HepG2 (cell line): ENCODE measurements around the gene RITA1. TPM values are rescaled to one million over a fixed set of nuclear protein-coding genes. Genes with fewer than 3 reads are reported as not detected.

Experiments used
- ATAC-seq: fragments of 200-7000 bp; cut with Tn5 transposase; 3 replicates; pipeline ENCODE4 v1.9.1; 2020; ENCODE audit warnings: mild to moderate bottlenecking, moderate library complexity
- BruUV-seq: library from RNA; stranded (reverse); fragments of 400-500 nt; replicated peaks from 2 replicates; lab custom pipeline; 2021; lab: Mats Ljungman, UMichigan
- CTCF ChIA-PET: fragments of 300-600 bp; formaldehyde crosslinking; extraction: SDS; loops from one replicate; lab custom pipeline; 2021; ENCODE audit warnings: low total read pairs, inconsistent platforms, low intra/inter-chr PET ratio; lab: Yijun Ruan, JAX
- POLR2A ChIA-PET: fragments of 350-600 bp; sonication (Branson Sonifier 250); formaldehyde crosslinking; loops from one replicate; lab custom pipeline; 2020; ENCODE audit warnings: antibody characterized with exemption, inconsistent platforms; lab: Yijun Ruan, JAX
- DNase-seq: peaks from one replicate; pipeline ENCODE4 v3.0.0-alpha.2; 2015; ENCODE audit warnings: low spot score
- FAIRE-seq: peaks from 3 replicates; lab custom pipeline; 2011; peaks lifted over from hg19 to GRCh38; lab: Jason Lieb, UNC
- H2AFZ ChIP-seq: one replicate; pipeline ENCODE4 v1.6.1; 2011; ENCODE audit warnings: low read length, inconsistent platforms
- H3K27ac ChIP-seq: fragments of 300-600 bp; 3 replicates; pipeline ENCODE4 v1.8.0; 2011; ENCODE audit warnings: mixed run types, mild to moderate bottlenecking, mixed read lengths, low read length, inconsistent platforms; ENCODE audit not compliant: insufficient read depth; ENCODE audit errors: extremely low read length
- H3K27me3 ChIP-seq, 2 experiments: fragments of 200-600 bp in 1 of 2; 2 replicates in 1 of 2; 3 replicates in 1 of 2; pipeline versions ENCODE4 v1.6.0 to v1.8.0; 2011; ENCODE audit warnings: low read length in 2 of 2, mild to moderate bottlenecking in 2 of 2, moderate library complexity in 2 of 2, inconsistent platforms in 1 of 2; ENCODE audit not compliant: insufficient read depth in 2 of 2, control insufficient read depth in 1 of 2
- H3K36me3 ChIP-seq, 2 experiments: fragments of 200-600 bp in 1 of 2; replicated peaks in 1 of 2; 2 replicates in 1 of 2; 3 replicates in 1 of 2; pipeline versions ENCODE4 v1.5.1 to v1.8.0; 2011; ENCODE audit warnings: low read length in 2 of 2, inconsistent platforms in 1 of 2; ENCODE audit not compliant: insufficient read depth in 2 of 2, control insufficient read depth in 1 of 2
- H3K4me1 ChIP-seq: 2 replicates; pipeline ENCODE4 v1.5.1; 2012; ENCODE audit warnings: low read length, inconsistent platforms; ENCODE audit not compliant: insufficient read depth
- H3K4me2 ChIP-seq: 2 replicates; pipeline ENCODE4 v1.6.0; 2011; ENCODE audit warnings: low read depth, low read length, inconsistent platforms
- H3K4me3 ChIP-seq, 3 experiments: fragments of 200-600 bp in 1 of 3; sonication (generic), shearing (Covaris generic) in 1 of 3; replicated peaks in 1 of 3; 2 replicates each; pipeline ENCODE4 v1.5.1; 2011 to 2016; ENCODE audit warnings: low read length in 3 of 3, inconsistent platforms in 2 of 3, low read depth in 2 of 3, mild to moderate bottlenecking in 2 of 3, control low read depth in 1 of 3, mixed read lengths in 1 of 3; ENCODE audit not compliant: insufficient read depth in 1 of 3
- H3K79me2 ChIP-seq: one replicate; pipeline ENCODE4 v1.6.1; 2011; ENCODE audit warnings: low read length, inconsistent platforms; ENCODE audit not compliant: insufficient read depth
- H3K9ac ChIP-seq: 2 replicates; pipeline ENCODE4 v1.6.0; 2011; ENCODE audit warnings: mild to moderate bottlenecking, low read depth, low read length, inconsistent platforms; ENCODE audit not compliant: insufficient read depth
- H3K9me3 ChIP-seq: 2 replicates; pipeline ENCODE4 v1.5.1; 2012; ENCODE audit warnings: mild to moderate bottlenecking, low read length
- H4K20me1 ChIP-seq: 2 replicates; pipeline ENCODE4 v1.6.0; 2011; ENCODE audit warnings: inconsistent platforms, mild to moderate bottlenecking, low read length, moderate library complexity; ENCODE audit not compliant: insufficient read depth
- BRCA1 ChIP-seq: sonication (generic); formaldehyde crosslinking; IDR thresholded peaks from 2 replicates; pipeline ENCODE4 v1.4.0; 2020; ENCODE audit warnings: missing genetic modification reagents
- CHD4 ChIP-seq: fragments of 200-600 bp; sonication (generic); IDR thresholded peaks from 2 replicates; pipeline ENCODE4 v1.7.0; 2017; ENCODE audit warnings: mild to moderate bottlenecking, low read length, borderline replicate concordance
- CTCF ChIP-seq: sonication (generic); formaldehyde crosslinking; IDR thresholded peaks from 2 replicates; pipeline ENCODE4 v1.5.0; 2020; ENCODE audit warnings: mild to moderate bottlenecking, missing genetic modification reagents, moderate library complexity
- KDM5B ChIP-seq: sonication (generic); formaldehyde crosslinking; IDR thresholded peaks from 2 replicates; pipeline ENCODE4 v1.4.0; 2020; ENCODE audit warnings: missing genetic modification reagents, mild to moderate bottlenecking, borderline replicate concordance
- MZF1 ChIP-seq: sonication (generic); formaldehyde crosslinking; IDR thresholded peaks from 2 replicates; pipeline ENCODE4 v1.8.1; 2023; ENCODE audit warnings: mild to moderate bottlenecking, missing genetic modification reagents, borderline replicate concordance
- PHF20 ChIP-seq: sonication (generic); formaldehyde crosslinking; IDR thresholded peaks from 2 replicates; pipeline ENCODE4 v1.5.0; 2020; ENCODE audit warnings: mild to moderate bottlenecking, missing genetic modification reagents
- TCF7L2 ChIP-seq: IDR thresholded peaks from 2 replicates; pipeline ENCODE4 v1.6.1; 2011; ENCODE audit warnings: mild to moderate bottlenecking, low read depth, low read length, moderate library complexity
- TEAD2 ChIP-seq: sonication (generic); formaldehyde crosslinking; IDR thresholded peaks from 2 replicates; pipeline ENCODE4 v1.9.0; 2021; ENCODE audit warnings: missing genetic modification reagents
- XRCC5 ChIP-seq: fragments of 200-400 bp; formaldehyde crosslinking; optimal IDR thresholded peaks from 2 replicates; pipeline ENCODE3; 2017; ENCODE audit warnings: mild to moderate bottlenecking, low read length
- ZBTB20 ChIP-seq: sonication (generic); formaldehyde crosslinking; IDR thresholded peaks from 2 replicates; pipeline ENCODE4 v1.8.1; 2023; ENCODE audit warnings: missing genetic modification reagents, low read depth, mild to moderate bottlenecking, borderline replicate concordance
- ZFP36L1 ChIP-seq: sonication (generic); formaldehyde crosslinking; IDR thresholded peaks from 2 replicates; pipeline ENCODE4 v1.8.0; 2022; ENCODE audit warnings: mild to moderate bottlenecking, missing genetic modification reagents, moderate library complexity
- ZNF263 ChIP-seq: sonication (generic); formaldehyde crosslinking; IDR thresholded peaks from 2 replicates; pipeline ENCODE4 v1.4.0; 2020; ENCODE audit warnings: missing genetic modification reagents
- ZNF768 ChIP-seq: sonication (generic); formaldehyde crosslinking; IDR thresholded peaks from 2 replicates; pipeline ENCODE4 v1.4.0; 2020; ENCODE audit warnings: missing genetic modification reagents
- ZNF816 ChIP-seq: sonication (generic); formaldehyde crosslinking; IDR thresholded peaks from 2 replicates; pipeline ENCODE4 v1.8.0; 2022; ENCODE audit warnings: missing genetic modification reagents, mild to moderate bottlenecking, borderline replicate concordance
- WGBS: methylation state at CpG from one replicate; pipeline ENCODE4 v1.1.6; 2017; ENCODE audit warnings: low lambda C conversion rate; 5-methylcytosine and 5-hydroxymethylcytosine counted together
- in situ Hi-C: cut with HindIII; loops from 2 replicates; pipeline ENCODE4 v1.10.0; 2017; ENCODE audit warnings: low pct_unique_long_range_greater_than_20kb; ENCODE audit not compliant: extremely low pct_ligation_motif_present
- intact Hi-C: fragments of 100-400 bp; cut with micrococcal nuclease; formaldehyde crosslinking; loops from one replicate; pipeline ENCODE4 v1.10.0; 2022; ENCODE audit not compliant: unreplicated experiment
- polyA plus RNA-seq, 8 experiments: library from polyadenylated mRNA; depleted of rRNA in 3 of 8; stranded (reverse) in 7 of 8; unstranded in 1 of 8; fragments of >200 nt; fragmentation: Illumina TruSeq in 4 of 8; extraction: Trizol in 4 of 8; gene quantifications; 2 replicates each; pipeline versions ENCODE4 v1.2.1 to v1.2.3, GENCODE V29; 2011 to 2016; ENCODE audit warnings: low read depth in 4 of 8, missing spikeins in 1 of 8, mixed read lengths in 1 of 8; ENCODE audit not compliant: insufficient read depth in 1 of 8
- total RNA-seq, 5 experiments: library from RNA; depleted of rRNA; stranded (reverse); fragments of >200 nt; fragmentation: Illumina TruSeq; extraction: Trizol; gene quantifications; 2 replicates each; pipeline ENCODE4 v1.2.3, GENCODE V29; 2016; ENCODE audit warnings: low read depth in 1 of 5
- TF ChIP-seq, protein P1 (sequence below): IDR thresholded peaks from 2 replicates; pipeline ENCODE4 v1.6.1; 2016; ENCODE audit warnings: low read depth, missing genetic modification reagents, missing compliant biosample characterization

Gene RITA1
- total and polyA plus RNA-seq, 2 of the 13 experiments (the other 11 are each of a cell fraction or from before 2014, with no cell fraction given) = 12.4 to 28.9 TPM

- TF ChIP-seq, protein P1, sequence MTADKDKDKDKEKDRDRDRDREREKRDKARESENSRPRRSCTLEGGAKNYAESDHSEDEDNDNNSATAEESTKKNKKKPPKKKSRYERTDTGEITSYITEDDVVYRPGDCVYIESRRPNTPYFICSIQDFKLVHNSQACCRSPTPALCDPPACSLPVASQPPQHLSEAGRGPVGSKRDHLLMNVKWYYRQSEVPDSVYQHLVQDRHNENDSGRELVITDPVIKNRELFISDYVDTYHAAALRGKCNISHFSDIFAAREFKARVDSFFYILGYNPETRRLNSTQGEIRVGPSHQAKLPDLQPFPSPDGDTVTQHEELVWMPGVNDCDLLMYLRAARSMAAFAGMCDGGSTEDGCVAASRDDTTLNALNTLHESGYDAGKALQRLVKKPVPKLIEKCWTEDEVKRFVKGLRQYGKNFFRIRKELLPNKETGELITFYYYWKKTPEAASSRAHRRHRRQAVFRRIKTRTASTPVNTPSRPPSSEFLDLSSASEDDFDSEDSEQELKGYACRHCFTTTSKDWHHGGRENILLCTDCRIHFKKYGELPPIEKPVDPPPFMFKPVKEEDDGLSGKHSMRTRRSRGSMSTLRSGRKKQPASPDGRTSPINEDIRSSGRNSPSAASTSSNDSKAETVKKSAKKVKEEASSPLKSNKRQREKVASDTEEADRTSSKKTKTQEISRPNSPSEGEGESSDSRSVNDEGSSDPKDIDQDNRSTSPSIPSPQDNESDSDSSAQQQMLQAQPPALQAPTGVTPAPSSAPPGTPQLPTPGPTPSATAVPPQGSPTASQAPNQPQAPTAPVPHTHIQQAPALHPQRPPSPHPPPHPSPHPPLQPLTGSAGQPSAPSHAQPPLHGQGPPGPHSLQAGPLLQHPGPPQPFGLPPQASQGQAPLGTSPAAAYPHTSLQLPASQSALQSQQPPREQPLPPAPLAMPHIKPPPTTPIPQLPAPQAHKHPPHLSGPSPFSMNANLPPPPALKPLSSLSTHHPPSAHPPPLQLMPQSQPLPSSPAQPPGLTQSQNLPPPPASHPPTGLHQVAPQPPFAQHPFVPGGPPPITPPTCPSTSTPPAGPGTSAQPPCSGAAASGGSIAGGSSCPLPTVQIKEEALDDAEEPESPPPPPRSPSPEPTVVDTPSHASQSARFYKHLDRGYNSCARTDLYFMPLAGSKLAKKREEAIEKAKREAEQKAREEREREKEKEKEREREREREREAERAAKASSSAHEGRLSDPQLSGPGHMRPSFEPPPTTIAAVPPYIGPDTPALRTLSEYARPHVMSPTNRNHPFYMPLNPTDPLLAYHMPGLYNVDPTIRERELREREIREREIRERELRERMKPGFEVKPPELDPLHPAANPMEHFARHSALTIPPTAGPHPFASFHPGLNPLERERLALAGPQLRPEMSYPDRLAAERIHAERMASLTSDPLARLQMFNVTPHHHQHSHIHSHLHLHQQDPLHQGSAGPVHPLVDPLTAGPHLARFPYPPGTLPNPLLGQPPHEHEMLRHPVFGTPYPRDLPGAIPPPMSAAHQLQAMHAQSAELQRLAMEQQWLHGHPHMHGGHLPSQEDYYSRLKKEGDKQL (CRISPR knock-in tag) = no peak
- no peak for TF ChIP-seq XRCC5
These were observed 10.1 kb downstream of the RITA1 start (continued) for GRCh38 chr12:113195598-113195997.

DNA sequence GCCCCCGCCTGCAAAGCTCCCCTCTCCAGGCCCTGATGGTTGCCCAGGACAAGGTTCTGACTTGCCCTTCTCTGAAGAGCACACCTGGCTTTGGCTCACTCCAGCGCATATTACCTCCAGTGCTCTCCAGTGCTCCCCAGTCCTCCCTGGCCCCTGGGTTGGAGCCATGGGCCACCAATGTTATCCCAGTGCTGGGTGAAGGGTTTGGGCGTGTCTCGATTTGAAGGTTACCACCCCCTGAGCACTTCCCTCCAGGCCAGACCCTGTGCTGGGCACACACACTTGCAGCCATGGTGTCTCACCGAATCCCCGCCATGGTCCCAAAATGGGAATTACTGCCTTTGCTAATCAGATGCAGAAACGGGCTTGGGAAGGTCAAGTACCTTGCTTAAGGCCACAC, 11.1 kb downstream of the RITA1 start:
- H3K9me3 ChIP-seq = no peaks in the 10 kb centered on the region
- H4K20me1 ChIP-seq = no peaks in the 10 kb centered on the region
- H3K4me1 ChIP-seq = peaks cover 14% of the 10 kb centered on the region
- no peak overlapping the region for H2AFZ ChIP-seq
- no peaks in the 10 kb centered on the region for H3K27me3 ChIP-seq
- BruUV-seq = no TSS peak
- H3K36me3 ChIP-seq = peaks cover 3 to 8% of the 10 kb centered on the region in 2 experiments; a peak in 2 of 5 replicates
- POLR2A ChIA-PET = interaction anchor here (1.8 kb wide), 1 partner anchor 9 kb away, joined by 4 read pairs; no protein-coding TSS in a partner anchor
- no peak for DNase-seq
- 78% methylated on average over 6 of the region's 7 CpGs for WGBS
- H3K27ac ChIP-seq = no peak overlapping the region
- ATAC-seq = no peak; the same call in 2 of the 3 replicates
- no peak overlapping the region for H3K4me3 ChIP-seq
- no peaks in the 10 kb centered on the region for H3K79me2 ChIP-seq
- intact Hi-C loops (loop anchor here (10.0 kb wide), 2 partner anchors 78 to 228 kb away; partner anchors contain the start of gene SDSL), in situ Hi-C loops (loop anchor here (10.0 kb wide), 1 partner anchor 158 kb away; the partner anchor contains the start of gene PLBD2)
- H3K9ac ChIP-seq = no peak overlapping the region
- CTCF ChIA-PET = interaction anchor here (1.4 kb wide), 1 partner anchor 229 kb away, joined by 6 read pairs; no protein-coding TSS in a partner anchor
- H3K4me2 ChIP-seq = no peak overlapping the region
- no peak for FAIRE-seq
- TF ChIP-seq ZBTB20 (CRISPR knock-in tag) (no peak), TEAD2 (no peak), KDM5B (CRISPR knock-in tag) (peak; percentile 39; the same call in 1 of the 2 replicates), CHD4 (no peak), MZF1 (CRISPR knock-in tag) (no peak), ZNF263 (peak; percentile 83), ZFP36L1 (CRISPR knock-in tag) (no peak), ZNF768 (CRISPR knock-in tag) (no peak), TCF7L2 (no peak), CTCF (CRISPR knock-in tag) (no peak), XRCC5 (no peak), PHF20 (CRISPR knock-in tag) (no peak), BRCA1 (no peak), ZNF816 (CRISPR knock-in tag) (no peak)
